Brain microvascular endothelial cell (primary cell): ENCODE results near the gene ETS2.

Experiments
- DNase-seq: peaks from one replicate; pipeline ENCODE4 v3.0.0-alpha.2; 2020
- H3K27ac ChIP-seq: fragments of 250-450 bp; sonication (Bioruptor Pico); 2 replicates; pipeline ENCODE4 v1.5.1; 2020; ENCODE audit warnings: mild to moderate bottlenecking, moderate library complexity
- H3K27me3 ChIP-seq: fragments of 250-450 bp; sonication (Bioruptor Pico); replicated peaks from 2 replicates; pipeline ENCODE4 v1.5.1; 2020; ENCODE audit warnings: mild to moderate bottlenecking
- H3K36me3 ChIP-seq: fragments of 250-450 bp; sonication (Bioruptor Pico); replicated peaks from 2 replicates; pipeline ENCODE4 v1.5.1; 2020; ENCODE audit warnings: mild to moderate bottlenecking
- H3K4me3 ChIP-seq: 2 replicates; pipeline ENCODE4 v1.5.1; 2011; ENCODE audit warnings: low read depth, mild to moderate bottlenecking, control low read depth, low read length, moderate library complexity
- CTCF ChIP-seq: IDR thresholded peaks from 2 replicates; pipeline ENCODE4 v1.5.1; 2011; ENCODE audit warnings: low read depth, mild to moderate bottlenecking, moderate library complexity, low read length, control low read depth, inconsistent platforms; ENCODE audit errors: missing control alignments
- in situ Hi-C: cut with HindIII; loops from 2 replicates; pipeline ENCODE4 v1.10.0; 2017; ENCODE audit warnings: low sequenced_read_pairs, low pct_ligation_motif_present

The ETS2 gene

GRCh38 chr21:38819051-38819718 lies 13.5 kb downstream of the ETS2 start:
- peaks cover 90% of the 10 kb centered on the region for H3K36me3 ChIP-seq

GRCh38 chr21:38819719-38820159 lies 14.0 kb downstream of the ETS2 start:
- in situ Hi-C loops, result no loop called here
- TF ChIP-seq CTCF, result no peak
- Histone ChIP-seq H3K36me3 (peaks cover 86% of the 10 kb centered on the region), H3K27ac (peak overlapping the region; percentile 37), H3K4me3 (no peak overlapping the region), H3K27me3 (no peaks in the 10 kb centered on the region)
- DNase-seq, result peak; percentile 60

More at GRCh38 chr21:38819051-38819718, 13.5 kb downstream of the ETS2 start:
- no peak overlapping the region for H3K4me3 ChIP-seq
- H3K27me3 ChIP-seq, result no peaks in the 10 kb centered on the region
- in situ Hi-C loops, result no loop called here
- peak overlapping the region; percentile 37 for H3K27ac ChIP-seq
- TF ChIP-seq CTCF, result no peak
- DNase-seq, result no peak

- no peak for TF ChIP-seq CTCF
- H3K27me3 ChIP-seq, result no peaks in the 10 kb centered on the region
- no peak for DNase-seq
- H3K36me3 ChIP-seq, result peaks cover 79% of the 10 kb centered on the region
- peak overlapping the region; percentile 37 for H3K27ac ChIP-seq
- no peak overlapping the region for H3K4me3 ChIP-seq
- in situ Hi-C loops, result no loop called here
Measured at GRCh38 chr21:38820471-38821239, 14.9 kb downstream of the ETS2 start.

GRCh38 chr21:38821248-38821647 lies 15.5 kb downstream of the ETS2 start:
- no peak for DNase-seq
- Histone ChIP-seq H3K27ac (no peak overlapping the region), H3K4me3 (no peak overlapping the region), H3K36me3 (peaks cover 77% of the 10 kb centered on the region), H3K27me3 (no peaks in the 10 kb centered on the region)
- in situ Hi-C loops, result no loop called here
- no peak for TF ChIP-seq CTCF

GRCh38 chr21:38821959-38822682 lies 16.4 kb downstream of the ETS2 start:
- in situ Hi-C loops, result no loop called here
- no peak for TF ChIP-seq CTCF
- DNase-seq, result no peak
- no peaks in the 10 kb centered on the region for H3K27me3 ChIP-seq
- H3K27ac ChIP-seq, result no peak overlapping the region
- no peak overlapping the region for H3K4me3 ChIP-seq
- H3K36me3 ChIP-seq, result peaks cover 68% of the 10 kb centered on the region
